Osteocyte (in vitro differentiated cells): ENCODE measurements around the gene PPP2R5C. TPM values are rescaled to one million over a fixed set of nuclear protein-coding genes. Genes with fewer than 3 reads are reported as not detected.

Source experiments
- DNase-seq: peaks from one replicate; pipeline ENCODE4 v3.0.0; 2021; ENCODE audit warnings: mixed read lengths; ENCODE audit not compliant: unreplicated experiment; ENCODE audit errors: extremely low spot score
- H3K27ac Mint-ChIP-seq: one replicate; pipeline ENCODE4 v1.8.0; 2021; ENCODE audit warnings: mild to moderate bottlenecking, mixed read lengths; ENCODE audit not compliant: unreplicated experiment
- H3K27me3 Mint-ChIP-seq: one replicate; pipeline ENCODE4 v1.8.0; 2021; ENCODE audit warnings: mixed read lengths; ENCODE audit not compliant: unreplicated experiment
- H3K36me3 Mint-ChIP-seq: one replicate; pipeline ENCODE4 v1.8.0; 2021; ENCODE audit warnings: mixed read lengths; ENCODE audit not compliant: unreplicated experiment
- H3K4me1 Mint-ChIP-seq: one replicate; pipeline ENCODE4 v1.8.0; 2021; ENCODE audit warnings: mixed read lengths; ENCODE audit not compliant: unreplicated experiment
- H3K4me3 Mint-ChIP-seq: one replicate; pipeline ENCODE4 v1.8.0; 2021; ENCODE audit warnings: mild to moderate bottlenecking, moderate library complexity, mixed read lengths; ENCODE audit not compliant: unreplicated experiment
- H3K9me3 Mint-ChIP-seq: one replicate; pipeline ENCODE4 v1.8.0; 2021; ENCODE audit warnings: mixed read lengths; ENCODE audit not compliant: unreplicated experiment
- total RNA-seq: library from RNA; stranded (reverse); gene quantifications from 2 replicates; pipeline ENCODE4 v1.2.1, GENCODE V29; 2021
- TF ChIP-seq, protein P1 (sequence below): fragments of 200-600 bp; sonication (generic); IDR thresholded peaks from 2 replicates; pipeline ENCODE4 v1.5.0; 2021; ENCODE audit warnings: antibody characterized with exemption, mild to moderate bottlenecking, moderate library complexity

PPP2R5C gene
- total RNA-seq, 1 donor from 2014 or later = 116 TPM

- H3K27ac Mint-ChIP-seq = peak overlapping the region; percentile 43
These were observed 53.4 kb downstream of the PPP2R5C start for GRCh38 chr14:101814934-101815333.

GRCh38 chr14:101815994-101816393, 54.5 kb downstream of the PPP2R5C start:
- no peak for DNase-seq
- H3K27me3 Mint-ChIP-seq = no peaks in the 10 kb centered on the region
- TF ChIP-seq, protein P1, sequence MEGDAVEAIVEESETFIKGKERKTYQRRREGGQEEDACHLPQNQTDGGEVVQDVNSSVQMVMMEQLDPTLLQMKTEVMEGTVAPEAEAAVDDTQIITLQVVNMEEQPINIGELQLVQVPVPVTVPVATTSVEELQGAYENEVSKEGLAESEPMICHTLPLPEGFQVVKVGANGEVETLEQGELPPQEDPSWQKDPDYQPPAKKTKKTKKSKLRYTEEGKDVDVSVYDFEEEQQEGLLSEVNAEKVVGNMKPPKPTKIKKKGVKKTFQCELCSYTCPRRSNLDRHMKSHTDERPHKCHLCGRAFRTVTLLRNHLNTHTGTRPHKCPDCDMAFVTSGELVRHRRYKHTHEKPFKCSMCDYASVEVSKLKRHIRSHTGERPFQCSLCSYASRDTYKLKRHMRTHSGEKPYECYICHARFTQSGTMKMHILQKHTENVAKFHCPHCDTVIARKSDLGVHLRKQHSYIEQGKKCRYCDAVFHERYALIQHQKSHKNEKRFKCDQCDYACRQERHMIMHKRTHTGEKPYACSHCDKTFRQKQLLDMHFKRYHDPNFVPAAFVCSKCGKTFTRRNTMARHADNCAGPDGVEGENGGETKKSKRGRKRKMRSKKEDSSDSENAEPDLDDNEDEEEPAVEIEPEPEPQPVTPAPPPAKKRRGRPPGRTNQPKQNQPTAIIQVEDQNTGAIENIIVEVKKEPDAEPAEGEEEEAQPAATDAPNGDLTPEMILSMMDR = no peak
- H3K4me1 Mint-ChIP-seq = peaks cover 34% of the 10 kb centered on the region
- no peak overlapping the region for H3K4me3 Mint-ChIP-seq
- H3K9me3 Mint-ChIP-seq = no peaks in the 10 kb centered on the region
- no peak overlapping the region for H3K27ac Mint-ChIP-seq
- peaks cover 8% of the 10 kb centered on the region for H3K36me3 Mint-ChIP-seq

More at GRCh38 chr14:101814934-101815333, 53.4 kb downstream of the PPP2R5C start:
- H3K27me3 Mint-ChIP-seq = no peaks in the 10 kb centered on the region
- H3K9me3 Mint-ChIP-seq = no peaks in the 10 kb centered on the region
- peaks cover 38% of the 10 kb centered on the region for H3K4me1 Mint-ChIP-seq
- peaks cover 5% of the 10 kb centered on the region for H3K36me3 Mint-ChIP-seq
- DNase-seq = no peak
- H3K4me3 Mint-ChIP-seq = no peak overlapping the region
- TF ChIP-seq, protein P1 = no peak

GRCh38 chr14:101817501-101818001, 56.0 kb downstream of the PPP2R5C start:
- no peak for DNase-seq
- no peak overlapping the region for H3K4me3 Mint-ChIP-seq
- H3K36me3 Mint-ChIP-seq = peaks cover 3% of the 10 kb centered on the region
- no peaks in the 10 kb centered on the region for H3K27me3 Mint-ChIP-seq
- H3K27ac Mint-ChIP-seq = no peak overlapping the region
- H3K9me3 Mint-ChIP-seq = no peaks in the 10 kb centered on the region
- peaks cover 22% of the 10 kb centered on the region for H3K4me1 Mint-ChIP-seq
- TF ChIP-seq, protein P1 = no peak

GRCh38 chr14:101819251-101819990, 57.9 kb downstream of the PPP2R5C start:
- no peak overlapping the region for H3K27ac Mint-ChIP-seq
- H3K4me3 Mint-ChIP-seq = no peak overlapping the region
- H3K4me1 Mint-ChIP-seq = peaks cover 10% of the 10 kb centered on the region
- H3K27me3 Mint-ChIP-seq = no peaks in the 10 kb centered on the region
- no peak for DNase-seq
- no peaks in the 10 kb centered on the region for H3K9me3 Mint-ChIP-seq
- TF ChIP-seq, protein P1 = no peak
- H3K36me3 Mint-ChIP-seq = peaks cover 5% of the 10 kb centered on the region

DNA sequence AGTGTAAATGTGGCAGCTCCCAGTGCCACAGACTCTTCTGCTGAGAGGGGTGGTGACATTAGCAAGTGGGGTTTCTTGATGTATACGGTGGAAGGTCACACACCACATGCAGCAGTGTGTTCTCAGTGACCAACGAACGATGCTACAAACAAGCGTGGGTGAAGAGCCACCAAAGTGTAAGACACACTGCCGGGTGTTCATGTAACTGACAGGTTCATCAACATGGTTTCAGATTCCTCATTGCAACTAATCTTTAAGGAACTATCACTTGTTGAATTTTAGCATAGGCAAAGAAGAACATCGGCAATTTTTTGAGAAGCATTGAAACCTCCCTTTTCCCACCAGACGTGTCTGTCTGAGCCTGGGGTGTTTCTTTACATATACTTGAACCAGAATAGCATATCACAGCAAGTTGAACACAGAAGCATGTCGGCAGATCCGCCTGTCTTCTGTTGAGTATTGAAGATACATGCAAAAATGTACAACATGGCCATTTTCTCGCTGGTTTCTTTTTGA, 58.8 kb downstream of the PPP2R5C start:
- Mint-ChIP-seq H3K27me3 (no peaks in the 10 kb centered on the region), H3K36me3 (peaks cover 11% of the 10 kb centered on the region), H3K4me3 (no peak overlapping the region), H3K9me3 (no peaks in the 10 kb centered on the region), H3K4me1 (peaks cover 12% of the 10 kb centered on the region), H3K27ac (no peak overlapping the region)
- DNase-seq = no peak
- TF ChIP-seq, protein P1 = no peak
